Neural cell (in vitro differentiated cells): Measurements from ENCODE around the gene IFT172. TPM values are rescaled to one million over a fixed set of nuclear protein-coding genes. Genes with fewer than 3 reads are reported as not detected.

Source experiments
- H2AFZ ChIP-seq: fragments of 200-600, 300-800 bp; sonication (generic), shearing (Covaris generic); 2 replicates; pipeline ENCODE4 v1.6.0; 2014; ENCODE audit warnings: low read depth, mild to moderate bottlenecking, antibody characterized with exemption, low read length, moderate library complexity
- H3F3A ChIP-seq: fragments of 200-600 bp; shearing (Covaris generic); 2 replicates; pipeline ENCODE4 v1.6.1; 2016; ENCODE audit warnings: mild to moderate bottlenecking, moderate library complexity, mixed read lengths, antibody characterized with exemption, low read length; ENCODE audit not compliant: insufficient read depth, poor library complexity, severe bottlenecking
- H3K27ac ChIP-seq: fragments of 200-600, 300-800 bp; sonication (generic), shearing (Covaris generic); 2 replicates; pipeline ENCODE4 v1.5.1; 2014; ENCODE audit warnings: mild to moderate bottlenecking, low read length, moderate library complexity
- H3K27me3 ChIP-seq: fragments of 300-800, 200-600 bp; sonication (generic), shearing (Covaris generic); 2 replicates; pipeline ENCODE4 v1.6.0; 2014; ENCODE audit warnings: mild to moderate bottlenecking, low read depth, low read length, moderate library complexity; ENCODE audit not compliant: insufficient read depth
- H3K36me3 ChIP-seq: fragments of 300-800, 200-600 bp; sonication (generic), shearing (Covaris generic); 2 replicates; pipeline ENCODE4 v1.5.1; 2014; ENCODE audit warnings: mild to moderate bottlenecking, antibody characterized with exemption, low read length, moderate library complexity; ENCODE audit not compliant: insufficient read depth
- H3K4me2 ChIP-seq: fragments of 300-800, 200-600 bp; sonication (generic), shearing (Covaris generic); 2 replicates; pipeline ENCODE4 v1.6.0; 2014; ENCODE audit warnings: mild to moderate bottlenecking, low read length
- H3K4me3 ChIP-seq: fragments of 300-800, 200-600 bp; sonication (generic), shearing (Covaris generic); 2 replicates; pipeline ENCODE4 v1.5.1; 2014; ENCODE audit warnings: mild to moderate bottlenecking, low read length, moderate library complexity
- H3K79me2 ChIP-seq: fragments of 200-600 bp; shearing (Covaris generic); replicated peaks from 2 replicates; pipeline ENCODE4 v1.6.0; 2014; ENCODE audit warnings: mild to moderate bottlenecking, low read length, moderate library complexity; ENCODE audit not compliant: insufficient read depth
- H3K9ac ChIP-seq: fragments of 300-800, 200-600 bp; sonication (generic), shearing (Covaris generic); 2 replicates; pipeline ENCODE4 v1.6.1; 2016; ENCODE audit warnings: mild to moderate bottlenecking, low read length, mixed read lengths
- H3K9me2 ChIP-seq: fragments of 200-600 bp; shearing (Covaris generic); 2 replicates; pipeline ENCODE4 v1.6.1; 2016; ENCODE audit warnings: mild to moderate bottlenecking, low read length, mixed read lengths; ENCODE audit not compliant: insufficient read depth
- H3K9me3 ChIP-seq: fragments of 200-600, 300-800 bp; sonication (generic), shearing (Covaris generic); 2 replicates; pipeline ENCODE4 v1.6.1; 2016; ENCODE audit warnings: mild to moderate bottlenecking, mixed run types, low read length, moderate library complexity, mixed read lengths
- H4K20me1 ChIP-seq: fragments of 200-600 bp; shearing (Covaris generic); 2 replicates; pipeline ENCODE4 v1.6.1; 2016; ENCODE audit warnings: mild to moderate bottlenecking, mixed run types; ENCODE audit not compliant: insufficient read depth
- CTCF ChIP-seq: fragments of 450-650 bp; IDR thresholded peaks from 2 replicates; pipeline ENCODE4 v1.5.1; 2014; ENCODE audit warnings: antibody characterized with exemption, mild to moderate bottlenecking, moderate library complexity; ENCODE audit not compliant: poor library complexity, severe bottlenecking
- EP300 ChIP-seq: fragments of 450-650 bp; conservative IDR thresholded peaks from 2 replicates; pipeline ENCODE4 v1.6.1; 2014; ENCODE audit warnings: antibody characterized with exemption, mild to moderate bottlenecking, moderate library complexity; ENCODE audit not compliant: poor library complexity, severe bottlenecking
- POLR2AphosphoS5 ChIP-seq: IDR thresholded peaks from 2 replicates; pipeline ENCODE4 v1.6.1; 2012
- REST ChIP-seq: IDR thresholded peaks from 2 replicates; pipeline ENCODE4 v1.6.1; 2012; ENCODE audit warnings: borderline replicate concordance
- SMC3 ChIP-seq: fragments of 450-650 bp; conservative IDR thresholded peaks from 2 replicates; pipeline ENCODE4 v1.6.1; 2014; ENCODE audit warnings: antibody characterized with exemption, mild to moderate bottlenecking, moderate library complexity; ENCODE audit not compliant: poor library complexity
- TAF1 ChIP-seq: IDR thresholded peaks from 2 replicates; pipeline ENCODE4 v1.6.1; 2012; ENCODE audit warnings: low read depth
- polyA plus RNA-seq: library from polyadenylated mRNA; depleted of rRNA; stranded (reverse); fragments of >200 nt; gene quantifications from 2 replicates; pipeline ENCODE4 v1.2.3, GENCODE V29; 2014

IFT172 gene
- polyA plus RNA-seq, 1 donor from 2014 or later = 26.9 TPM

- Histone ChIP-seq H3K79me2 (no peaks in the 10 kb centered on the region), H3K27me3 (no peaks in the 10 kb centered on the region), H3K27ac (no peak overlapping the region), H3F3A (no peaks in the 10 kb centered on the region), H3K36me3 (no peaks in the 10 kb centered on the region), H3K9ac (no peak overlapping the region), H4K20me1 (no peaks in the 10 kb centered on the region), H2AFZ (no peak overlapping the region), H3K9me3 (no peaks in the 10 kb centered on the region), H3K4me3 (no peak overlapping the region), H3K9me2 (no peaks in the 10 kb centered on the region), H3K4me2 (no peak overlapping the region)
- no peak for TF ChIP-seq POLR2AphosphoS5
These were observed 37.6 kb upstream of the IFT172 start for GRCh38 chr2:27527182-27527581.

GRCh38 chr2:27522400-27522945 is 32.9 kb upstream of the IFT172 start:
- Histone ChIP-seq H3K9ac (no peak overlapping the region), H3K27me3 (no peaks in the 10 kb centered on the region), H2AFZ (no peak overlapping the region), H3K27ac (no peak overlapping the region), H3K4me3 (no peak overlapping the region), H3K9me2 (no peaks in the 10 kb centered on the region), H3K36me3 (no peaks in the 10 kb centered on the region), H3F3A (no peaks in the 10 kb centered on the region), H4K20me1 (no peaks in the 10 kb centered on the region), H3K4me2 (no peak overlapping the region), H3K9me3 (no peaks in the 10 kb centered on the region), H3K79me2 (no peaks in the 10 kb centered on the region)
- TF ChIP-seq POLR2AphosphoS5 (no peak), EP300 (no peak)

DNA sequence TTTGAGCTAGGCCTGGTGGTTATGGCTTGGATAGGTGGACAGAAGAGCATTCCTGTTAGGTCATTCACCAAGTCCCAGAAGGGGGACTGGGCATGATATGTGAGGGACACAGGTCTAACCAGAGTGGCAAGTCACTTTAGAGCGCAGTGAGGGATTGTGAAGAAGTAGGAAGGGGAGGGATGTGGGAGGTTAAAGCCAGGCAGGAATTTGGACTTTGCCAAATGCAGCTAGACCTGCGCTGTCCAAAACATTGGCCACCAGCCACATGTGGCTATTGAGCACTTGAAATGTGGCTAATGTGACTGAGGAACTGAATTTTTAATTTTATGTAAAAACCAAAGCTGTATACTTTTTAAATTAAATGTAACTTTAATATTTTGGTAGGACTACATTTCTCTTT is 30.8 kb upstream of the IFT172 start:
- Histone ChIP-seq H3K36me3 (no peaks in the 10 kb centered on the region), H3K9ac (no peak overlapping the region), H2AFZ (no peak overlapping the region), H3K4me2 (no peak overlapping the region), H3K79me2 (no peaks in the 10 kb centered on the region), H3K27ac (no peak overlapping the region), H3F3A (no peaks in the 10 kb centered on the region), H3K9me3 (no peaks in the 10 kb centered on the region), H3K9me2 (no peaks in the 10 kb centered on the region), H4K20me1 (no peaks in the 10 kb centered on the region), H3K27me3 (no peaks in the 10 kb centered on the region), H3K4me3 (no peak overlapping the region)
- TF ChIP-seq REST = no peak
- TF ChIP-seq CTCF = no peak
- no peak for TF ChIP-seq TAF1
- no peak for TF ChIP-seq POLR2AphosphoS5
- TF ChIP-seq EP300 = no peak
- TF ChIP-seq SMC3 = no peak
